Thyroid gland (tissue), 4 donors: Measurements from ENCODE around the gene CBX7.

Experiments
- CTCF ChIP-seq, 6 experiments: fragments of 200-600 bp in 3 of 6; fragments of 450-650 bp in 3 of 6; sonication (generic) in 3 of 6; IDR thresholded peaks; one replicate each; pipeline ENCODE4 v1.5.1; 2016 to 2019; ENCODE audit warnings: antibody characterized with exemption in 6 of 6, mild to moderate bottlenecking in 2 of 6, inconsistent platforms in 1 of 6, moderate library complexity in 1 of 6
- POLR2A ChIP-seq, 2 donors: fragments of 450-650 bp; IDR thresholded peaks; one replicate each; pipeline ENCODE4 v1.6.1; 2017; ENCODE audit warnings: antibody characterized with exemption in 2 of 2, mild to moderate bottlenecking in 2 of 2, moderate library complexity in 1 of 2

GRCh38 chr22:39136317-39136716 lies 16.2 kb downstream of the CBX7 start:
- TF ChIP-seq CTCF (IDR thresholded peaks at IDR 0.05), result no peak
- TF ChIP-seq POLR2A (IDR thresholded peaks at IDR 0.05), result no peak
